Left ventricle myocardium inferior (tissue), 1 donor: Measurements from ENCODE around the gene STAT5B. TPM values are rescaled to one million over a fixed set of nuclear protein-coding genes. Genes with fewer than 3 reads are reported as not detected.
"Not testable (repeated sequence)": the region's sequence is repeated elsewhere in the genome, so short reads cannot be mapped to it uniquely, and the experiment has no call there.

ENCODE experiments used
- DNase-seq: peaks from one replicate; pipeline ENCODE4 v3.0.0-alpha.2; 2020
- H3K27ac ChIP-seq: fragments of 200-600 bp; replicated peaks from 2 replicates; pipeline ENCODE4 v1.8.0; 2021
- H3K27me3 ChIP-seq: fragments of 200-600 bp; 2 replicates; pipeline ENCODE4 v1.8.0; 2021; ENCODE audit warnings: low read depth
- H3K36me3 ChIP-seq: fragments of 200-600 bp; 2 replicates; pipeline ENCODE4 v1.8.0; 2021
- H3K4me1 ChIP-seq: fragments of 200-600 bp; 2 replicates; pipeline ENCODE4 v1.8.0; 2021
- H3K4me3 ChIP-seq: fragments of 200-600 bp; 2 replicates; pipeline ENCODE4 v1.8.0; 2021; ENCODE audit warnings: mild to moderate bottlenecking, moderate library complexity
- H3K9me3 ChIP-seq: fragments of 200-600 bp; replicated peaks from 2 replicates; pipeline ENCODE4 v1.8.0; 2021
- CTCF ChIP-seq: fragments of 200-600 bp; IDR thresholded peaks from 2 replicates; pipeline ENCODE4 v1.8.0; 2021; ENCODE audit warnings: antibody characterized with exemption, mild to moderate bottlenecking, borderline replicate concordance
- intact Hi-C: fragments of 100-400 bp; cut with micrococcal nuclease; formaldehyde crosslinking; loops from one replicate; pipeline ENCODE4 v1.11.0; 2022
- total RNA-seq: library from RNA; stranded (reverse); fragmentation: NEBNext Ultra II Directional; extraction: Animal tissue kit (Norgen Biotek cat#: 25700); gene quantifications from one replicate; pipeline ENCODE4 v1.2.1, GENCODE V29; 2021
- donor health status: DM: no; HTN: yes; CAD: no; lungs with severe emphysema.

Gene STAT5B
- total RNA-seq, 1 donor from 2014 or later: 30.7 TPM

DNA sequence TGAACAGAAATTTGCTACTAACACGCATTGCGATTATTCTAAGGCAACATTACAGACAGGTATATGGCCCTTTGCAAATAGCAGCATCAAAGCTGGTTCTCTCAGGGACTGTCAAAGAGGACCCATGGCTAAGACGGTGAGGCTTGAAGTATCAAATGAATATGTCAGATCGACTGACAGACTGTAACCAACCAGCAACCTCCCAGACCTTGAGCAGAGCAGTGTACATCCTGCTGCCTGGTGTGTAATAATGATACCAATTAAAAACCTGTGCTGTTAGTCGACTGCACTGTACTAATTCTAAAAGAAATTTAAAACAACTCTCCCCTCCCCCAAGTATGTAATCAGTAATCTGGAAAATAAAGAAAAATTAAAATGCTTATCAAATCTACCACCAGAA lies 46.0 kb downstream of the STAT5B start:
- H3K27me3 ChIP-seq: no peaks in the 10 kb centered on the region
- H3K4me1 ChIP-seq: peaks cover 40% of the 10 kb centered on the region
- no peak overlapping the region for H3K27ac ChIP-seq
- H3K36me3 ChIP-seq: peaks cover 5% of the 10 kb centered on the region
- no peak for TF ChIP-seq CTCF
- no peak overlapping the region for H3K4me3 ChIP-seq
- no peaks in the 10 kb centered on the region for H3K9me3 ChIP-seq
- intact Hi-C loops: no loop called here
- no peak for DNase-seq

GRCh38 chr17:42227849-42228700 lies 48.1 kb downstream of the STAT5B start:
- peaks cover 22% of the 10 kb centered on the region for H3K36me3 ChIP-seq
- no peak for TF ChIP-seq CTCF
- H3K27me3 ChIP-seq: no peaks in the 10 kb centered on the region
- no peaks in the 10 kb centered on the region for H3K9me3 ChIP-seq
- intact Hi-C loops: no loop called here
- no peak for DNase-seq
- H3K27ac ChIP-seq: peak overlapping the region; percentile 47
- no peak overlapping the region for H3K4me3 ChIP-seq
- H3K4me1 ChIP-seq: peaks cover 23% of the 10 kb centered on the region

GRCh38 chr17:42225646-42226045 lies 50.5 kb downstream of the STAT5B start:
- TF ChIP-seq CTCF: no peak
- Histone ChIP-seq H3K4me3 (no peak overlapping the region), H3K36me3 (peaks cover 33% of the 10 kb centered on the region), H3K4me1 (peaks cover 23% of the 10 kb centered on the region), H3K27me3 (no peaks in the 10 kb centered on the region), H3K27ac (no peak overlapping the region), H3K9me3 (no peaks in the 10 kb centered on the region)
- intact Hi-C loops: no loop called here
- no peak for DNase-seq

GRCh38 chr17:42224651-42225050 lies 51.5 kb downstream of the STAT5B start:
- DNase-seq: no peak
- no peak for TF ChIP-seq CTCF

GRCh38 chr17:42221886-42222745 lies 54.1 kb downstream of the STAT5B start:
- H3K4me3 ChIP-seq: no peak overlapping the region
- peaks cover 59% of the 10 kb centered on the region for H3K36me3 ChIP-seq
- no peaks in the 10 kb centered on the region for H3K9me3 ChIP-seq
- no peaks in the 10 kb centered on the region for H3K27me3 ChIP-seq
- H3K27ac ChIP-seq: no peak overlapping the region
- TF ChIP-seq CTCF: peak; percentile 52
- peaks cover 4% of the 10 kb centered on the region for H3K4me1 ChIP-seq
- peak; percentile 36 for DNase-seq
- intact Hi-C loops: no loop called here

More at GRCh38 chr17:42224651-42225050, 51.5 kb downstream of the STAT5B start:
- H3K4me3 ChIP-seq: no peak overlapping the region
- intact Hi-C loops: no loop called here
- no peaks in the 10 kb centered on the region for H3K9me3 ChIP-seq
- H3K27ac ChIP-seq: no peak overlapping the region
- H3K36me3 ChIP-seq: peaks cover 38% of the 10 kb centered on the region
- no peaks in the 10 kb centered on the region for H3K27me3 ChIP-seq
- peaks cover 23% of the 10 kb centered on the region for H3K4me1 ChIP-seq

GRCh38 chr17:42219280-42219679 lies 56.9 kb downstream of the STAT5B start:
- peaks cover 80% of the 10 kb centered on the region for H3K36me3 ChIP-seq
- intact Hi-C loops, H3K27me3 ChIP-seq, H3K9me3 ChIP-seq, H3K27ac ChIP-seq, H3K4me3 ChIP-seq, H3K4me1 ChIP-seq, DNase-seq: not testable (repeated sequence)
